Activated CD8-positive, alpha-beta memory T cell treated with anti-CD3 and anti-CD28 coated beads for 48 hours (primary cell): ENCODE results near the gene GRIN1.

ENCODE experiments used
- DNase-seq, 3 experiments: peaks; one replicate each; pipeline ENCODE4 v3.0.0-alpha.2; 2020; ENCODE audit warnings: low read depth in 2 of 3, low spot score in 2 of 3

GRIN1 gene

GRCh38 chr9:137205126-137206069 lies 66.4 kb downstream of the GRIN1 start, which contains the start of the genes NDOR1 and TMEM203:
TSS of gene NDOR1 (plus strand) at chr9:137205700. CDS start at chr9:137205778, 78 bp downstream.
TSS of gene TMEM203 (minus strand) at chr9:137205648. CDS start at chr9:137205414, 234 bp downstream.
- DNase-seq, result peak; percentile 87 to 96 (median 94)

GRCh38 chr9:137206602-137207001 lies 67.6 kb downstream of the GRIN1 start:
- DNase-seq, result no peak

- no peak for DNase-seq
Measured at GRCh38 chr9:137211532-137211931, 72.6 kb downstream of the GRIN1 start.

- DNase-seq, result no peak
Measured at GRCh38 chr9:137212520-137212919, 73.6 kb downstream of the GRIN1 start.

GRCh38 chr9:137213160-137214060 lies 74.5 kb downstream of the GRIN1 start:
- no peak for DNase-seq

GRCh38 chr9:137214620-137215019 lies 75.7 kb downstream of the GRIN1 start:
- DNase-seq, result no peak

- no peak for DNase-seq
Measured at GRCh38 chr9:137215196-137215986, 76.4 kb downstream of the GRIN1 start.

GRCh38 chr9:137216188-137216965 lies 77.4 kb downstream of the GRIN1 start:
- DNase-seq, result no peak

- no peak for DNase-seq
Measured at GRCh38 chr9:137217276-137218211, 78.6 kb downstream of the GRIN1 start.

- no peak for DNase-seq
Measured at GRCh38 chr9:137218212-137218753, 79.3 kb downstream of the GRIN1 start.
